IMR-90 (cell line): Measurements from ENCODE around the gene NHLRC2.

Experiments
- CTCF ChIP-seq: conservative IDR thresholded peaks from 2 replicates; pipeline ENCODE4 v1.5.1; 2012; ENCODE audit warnings: mild to moderate bottlenecking, low read depth, low read length, improper control_type of control experiment
- MAZ ChIP-seq: IDR thresholded peaks from 2 replicates; pipeline ENCODE4 v1.6.1; 2012; ENCODE audit warnings: low read depth, mild to moderate bottlenecking, low read length, improper control_type of control experiment, moderate library complexity, borderline replicate concordance
- MXI1 ChIP-seq: IDR thresholded peaks from 2 replicates; pipeline ENCODE4 v1.6.1; 2012; ENCODE audit warnings: low read depth, mild to moderate bottlenecking, low read length, moderate library complexity, borderline replicate concordance
- POLR2A ChIP-seq: IDR thresholded peaks from 2 replicates; pipeline ENCODE4 v1.6.1; 2012; ENCODE audit warnings: mild to moderate bottlenecking, low read depth, low read length
- SMC3 ChIP-seq: fragments of 150-350 bp; IDR thresholded peaks from 2 replicates; pipeline ENCODE4 v1.6.1; 2016; ENCODE audit warnings: low read depth, mild to moderate bottlenecking, antibody characterized with exemption, low read length, moderate library complexity

GRCh38 chr10:113865901-113866300, 11.4 kb downstream of the NHLRC2 start:
- TF ChIP-seq MAZ (no peak), CTCF (no peak), MXI1 (no peak), POLR2A (no peak), SMC3 (no peak)
